ENCODE results near the gene RAB41. TPM values are rescaled to one million over a fixed set of nuclear protein-coding genes. Genes with fewer than 3 reads are reported as not detected.
"Not testable (repeated sequence)": the region's sequence is repeated elsewhere in the genome, so short reads cannot be mapped to it uniquely, and the experiment has no call there.

Gene RAB41
- not detected in 2 replicates for total RNA-seq

DNA sequence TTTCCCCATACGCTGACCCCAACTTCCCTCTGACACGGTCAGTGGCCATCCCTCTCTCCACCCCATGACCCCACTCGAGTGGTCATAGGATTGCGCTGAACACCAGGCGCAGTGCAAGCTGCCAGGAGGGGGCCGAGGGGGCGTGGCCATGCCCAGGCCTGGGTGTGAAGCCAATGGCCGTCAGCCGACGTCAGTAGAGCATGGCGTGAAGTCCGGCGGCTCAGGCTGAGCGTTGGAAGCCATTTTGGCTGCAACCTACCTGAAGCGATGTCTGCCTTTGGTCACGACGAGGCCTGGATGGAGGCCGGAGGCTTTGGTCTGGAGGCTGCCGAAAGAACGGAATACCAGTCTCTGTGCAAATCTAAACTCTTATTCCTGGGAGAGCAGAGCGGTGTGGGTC is at the start of gene RAB41:
TSS of gene RAB41 (plus strand) at position 222 of the 400 bp plus-strand sequence. CDS start at position 268, 46 bp downstream.
- Histone ChIP-seq H3K36me3 (ENCODE audit: control insufficient read depth, insufficient read depth, low read length) (no peaks in the 10 kb centered on the region), H3K4me3 (ENCODE audit: low read depth, low read length) (no peak within 1 kb of the TSS), H3K27me3 (ENCODE audit: control insufficient read depth, insufficient read depth, low read length) (no peaks in the 10 kb centered on the region)
- no peak for DNase-seq (ENCODE audit: low read depth)
- TF ChIP-seq, protein P1, sequence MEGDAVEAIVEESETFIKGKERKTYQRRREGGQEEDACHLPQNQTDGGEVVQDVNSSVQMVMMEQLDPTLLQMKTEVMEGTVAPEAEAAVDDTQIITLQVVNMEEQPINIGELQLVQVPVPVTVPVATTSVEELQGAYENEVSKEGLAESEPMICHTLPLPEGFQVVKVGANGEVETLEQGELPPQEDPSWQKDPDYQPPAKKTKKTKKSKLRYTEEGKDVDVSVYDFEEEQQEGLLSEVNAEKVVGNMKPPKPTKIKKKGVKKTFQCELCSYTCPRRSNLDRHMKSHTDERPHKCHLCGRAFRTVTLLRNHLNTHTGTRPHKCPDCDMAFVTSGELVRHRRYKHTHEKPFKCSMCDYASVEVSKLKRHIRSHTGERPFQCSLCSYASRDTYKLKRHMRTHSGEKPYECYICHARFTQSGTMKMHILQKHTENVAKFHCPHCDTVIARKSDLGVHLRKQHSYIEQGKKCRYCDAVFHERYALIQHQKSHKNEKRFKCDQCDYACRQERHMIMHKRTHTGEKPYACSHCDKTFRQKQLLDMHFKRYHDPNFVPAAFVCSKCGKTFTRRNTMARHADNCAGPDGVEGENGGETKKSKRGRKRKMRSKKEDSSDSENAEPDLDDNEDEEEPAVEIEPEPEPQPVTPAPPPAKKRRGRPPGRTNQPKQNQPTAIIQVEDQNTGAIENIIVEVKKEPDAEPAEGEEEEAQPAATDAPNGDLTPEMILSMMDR (IDR thresholded peaks at IDR 0.05; ENCODE audit: insufficient read depth, low read length, poor library complexity, severe bottlenecking): no peak

DNA sequence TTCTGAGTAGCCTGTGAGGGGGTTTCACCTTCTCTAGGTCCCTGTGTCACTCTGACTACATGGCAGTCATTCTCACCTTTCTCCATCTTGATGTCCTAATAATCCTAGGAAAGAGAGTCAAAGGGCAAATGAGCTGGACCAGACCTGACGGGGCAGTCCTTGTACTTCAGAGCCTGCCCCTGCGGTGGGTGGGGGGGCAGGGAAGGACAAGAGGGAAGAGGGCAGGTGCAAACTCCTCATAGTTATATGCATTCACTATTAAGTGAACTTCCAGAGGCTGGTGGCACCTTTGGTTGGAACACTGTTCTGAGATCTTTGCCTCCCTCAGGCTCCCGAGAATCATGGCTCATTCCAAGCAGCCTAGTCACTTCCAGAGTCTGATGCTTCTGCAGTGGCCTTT is 47.6 kb upstream of the RAB41 start, which contains the start of gene AWAT1:
TSS of gene AWAT1 (plus strand) at position 301 of the 400 bp plus-strand sequence. CDS start at position 342, 41 bp downstream.
- DNase-seq (ENCODE audit: low read depth): no peak
- H3K36me3 ChIP-seq (ENCODE audit: control insufficient read depth, insufficient read depth, low read length): no peaks in the 10 kb centered on the region
- TF ChIP-seq, protein P1 (IDR thresholded peaks at IDR 0.05; ENCODE audit: insufficient read depth, low read length, poor library complexity, severe bottlenecking): no peak
- no peak within 1 kb of the TSS for H3K4me3 ChIP-seq (ENCODE audit: low read depth, low read length)
- H3K27me3 ChIP-seq (ENCODE audit: control insufficient read depth, insufficient read depth, low read length): no peaks in the 10 kb centered on the region

DNA sequence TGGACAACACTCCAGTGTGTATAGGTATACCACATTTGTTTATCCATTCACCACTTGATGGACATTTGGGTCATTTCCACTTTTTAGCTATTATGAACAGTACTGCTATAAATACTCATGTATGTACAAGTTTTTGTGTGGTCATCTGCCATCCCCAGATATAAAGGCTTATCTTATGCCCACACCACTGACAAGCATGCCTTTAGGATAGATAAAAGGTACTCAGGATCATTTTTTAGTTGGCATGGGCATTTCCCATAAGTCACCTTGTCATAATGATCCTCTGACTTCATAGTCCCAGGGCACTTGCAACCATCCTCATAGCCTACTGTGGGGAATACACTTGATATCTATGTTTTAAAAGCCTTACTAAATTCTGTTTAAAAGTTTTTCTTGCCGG is 41.2 kb upstream of the RAB41 start:
- no peak overlapping the region for H3K4me3 ChIP-seq (ENCODE audit: low read depth, low read length)
- H3K36me3 ChIP-seq (ENCODE audit: control insufficient read depth, insufficient read depth, low read length): no peaks in the 10 kb centered on the region
- DNase-seq (ENCODE audit: low read depth): no peak
- TF ChIP-seq, protein P1 (IDR thresholded peaks at IDR 0.05; ENCODE audit: insufficient read depth, low read length, poor library complexity, severe bottlenecking): no peak
- no peaks in the 10 kb centered on the region for H3K27me3 ChIP-seq (ENCODE audit: control insufficient read depth, insufficient read depth, low read length)

DNA sequence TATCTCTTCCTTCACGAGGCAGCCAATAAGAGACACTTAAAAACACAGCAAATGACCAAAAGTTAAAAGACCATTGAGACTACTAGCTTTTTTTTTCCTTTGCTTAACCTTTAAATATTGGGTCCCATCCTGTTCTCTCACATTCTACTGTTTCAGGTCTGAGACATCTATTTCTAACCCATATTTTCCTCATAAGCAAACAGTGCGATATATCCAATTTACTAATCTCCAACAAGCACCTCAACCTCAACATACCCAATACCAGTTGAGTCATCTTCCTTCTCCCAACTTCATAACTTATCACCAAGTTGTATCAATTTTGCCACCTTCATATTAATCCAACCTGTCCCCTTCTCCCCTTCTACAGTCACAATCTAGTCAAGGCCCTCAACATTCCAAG is 40.5 kb upstream of the RAB41 start:
- DNase-seq (ENCODE audit: low read depth): no peak
- TF ChIP-seq, protein P1 (IDR thresholded peaks at IDR 0.05; ENCODE audit: insufficient read depth, low read length, poor library complexity, severe bottlenecking): no peak
- Histone ChIP-seq H3K4me3 (ENCODE audit: low read depth, low read length) (no peak overlapping the region), H3K27me3 (ENCODE audit: control insufficient read depth, insufficient read depth, low read length) (no peaks in the 10 kb centered on the region), H3K36me3 (ENCODE audit: control insufficient read depth, insufficient read depth, low read length) (no peaks in the 10 kb centered on the region)

DNA sequence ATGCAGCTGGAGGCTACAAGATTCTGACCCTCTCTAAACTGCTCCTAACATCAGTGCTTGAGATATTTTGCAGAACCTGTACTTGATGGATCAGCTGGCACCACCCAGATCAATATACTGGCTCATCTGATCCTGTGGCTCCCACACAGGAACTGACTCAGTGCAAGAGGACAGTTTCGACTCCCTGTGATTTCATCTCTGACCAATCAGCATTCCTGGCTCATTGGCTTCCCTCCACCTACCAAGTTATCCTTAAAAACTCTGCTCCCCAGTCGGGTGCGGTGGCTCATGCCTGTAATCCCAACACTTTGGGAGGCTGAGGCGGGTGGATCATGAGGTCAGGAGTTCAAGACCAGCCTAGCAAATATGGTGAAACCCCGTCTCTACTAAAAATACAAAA is 38.4 kb upstream of the RAB41 start:
- not testable (repeated sequence) for DNase-seq (ENCODE audit: low read depth); H3K36me3 ChIP-seq (ENCODE audit: control insufficient read depth, insufficient read depth, low read length); H3K27me3 ChIP-seq (ENCODE audit: control insufficient read depth, insufficient read depth, low read length); H3K4me3 ChIP-seq (ENCODE audit: low read depth, low read length)

DNA sequence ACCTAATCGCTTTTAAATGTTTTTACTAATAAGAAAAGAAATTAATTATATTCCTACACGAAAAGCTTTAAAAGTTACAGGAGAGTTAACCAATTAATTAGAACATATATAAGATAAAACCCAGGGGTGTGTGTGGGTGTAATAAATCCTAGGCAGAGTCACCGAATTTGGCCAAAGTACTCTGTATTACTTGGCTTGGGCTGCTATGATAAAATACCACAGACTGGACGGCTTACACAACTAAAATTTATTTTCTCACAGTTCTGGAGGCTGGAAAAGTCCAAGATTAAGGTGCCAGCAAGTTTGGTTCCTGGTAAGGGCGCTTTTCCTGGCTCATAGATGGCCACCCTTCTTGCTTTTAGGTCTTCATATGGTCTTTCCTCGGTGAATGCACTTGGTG is 37.1 kb upstream of the RAB41 start:
- Histone ChIP-seq H3K4me3 (ENCODE audit: low read depth, low read length) (no peak overlapping the region), H3K36me3 (ENCODE audit: control insufficient read depth, insufficient read depth, low read length) (no peaks in the 10 kb centered on the region), H3K27me3 (ENCODE audit: control insufficient read depth, insufficient read depth, low read length) (no peaks in the 10 kb centered on the region)
- TF ChIP-seq, protein P1 (IDR thresholded peaks at IDR 0.05; ENCODE audit: insufficient read depth, low read length, poor library complexity, severe bottlenecking): no peak
- no peak for DNase-seq (ENCODE audit: low read depth)

Measured in kidney epithelial cell (primary cell).